ENCODE measurements around the gene CACTIN. TPM values are rescaled to one million over a fixed set of nuclear protein-coding genes. Genes with fewer than 3 reads are reported as not detected.
A peak's percentile ranks its signal among the peaks of the same experiment; 100 is the strongest.

The CACTIN gene
- total RNA-seq, 4 donors from 2014 or later = 28.7 to 45.0 (median 34.2) TPM

GRCh38 chr19:3665681-3666544 is 39.3 kb upstream of the CACTIN start:
- TF ChIP-seq POLR2A (IDR thresholded peaks at IDR 0.05; ENCODE audit: low read depth) (no peak), EP300 (IDR thresholded peaks at IDR 0.05) (no peak), POLR2AphosphoS5 (IDR thresholded peaks at IDR 0.05) (peak; percentile 33 to 52), CTCF (IDR thresholded peaks at IDR 0.05) (peak; percentile 98 to 99 (median 98))
- H3K36me3 ChIP-seq = peaks cover 39 to 64% (median 56%) of the 10 kb centered on the region in 4 donors
- intact Hi-C loops (cut with DNase I) = loop anchor here (1.0 kb wide), 1 partner anchor 36 kb away; no protein-coding TSS in a partner anchor
- DNase-seq (ENCODE audit: extremely low spot score) = no peak
- peaks cover 43 to 60% (median 56%) of the 10 kb centered on the region in 4 donors for H3K4me1 ChIP-seq
- peak overlapping the region; percentile 50 to 100 (median 54) for H3K27ac ChIP-seq (replicated peaks in 1 of 4)
- 23% methylated on average over 18 of the region's 40 CpGs for WGBS
- no peaks in the 10 kb centered on the region for H3K27me3 ChIP-seq
- no peak overlapping the region for H3K4me3 ChIP-seq
- H3K9me3 ChIP-seq = no peaks in the 10 kb centered on the region

DNA sequence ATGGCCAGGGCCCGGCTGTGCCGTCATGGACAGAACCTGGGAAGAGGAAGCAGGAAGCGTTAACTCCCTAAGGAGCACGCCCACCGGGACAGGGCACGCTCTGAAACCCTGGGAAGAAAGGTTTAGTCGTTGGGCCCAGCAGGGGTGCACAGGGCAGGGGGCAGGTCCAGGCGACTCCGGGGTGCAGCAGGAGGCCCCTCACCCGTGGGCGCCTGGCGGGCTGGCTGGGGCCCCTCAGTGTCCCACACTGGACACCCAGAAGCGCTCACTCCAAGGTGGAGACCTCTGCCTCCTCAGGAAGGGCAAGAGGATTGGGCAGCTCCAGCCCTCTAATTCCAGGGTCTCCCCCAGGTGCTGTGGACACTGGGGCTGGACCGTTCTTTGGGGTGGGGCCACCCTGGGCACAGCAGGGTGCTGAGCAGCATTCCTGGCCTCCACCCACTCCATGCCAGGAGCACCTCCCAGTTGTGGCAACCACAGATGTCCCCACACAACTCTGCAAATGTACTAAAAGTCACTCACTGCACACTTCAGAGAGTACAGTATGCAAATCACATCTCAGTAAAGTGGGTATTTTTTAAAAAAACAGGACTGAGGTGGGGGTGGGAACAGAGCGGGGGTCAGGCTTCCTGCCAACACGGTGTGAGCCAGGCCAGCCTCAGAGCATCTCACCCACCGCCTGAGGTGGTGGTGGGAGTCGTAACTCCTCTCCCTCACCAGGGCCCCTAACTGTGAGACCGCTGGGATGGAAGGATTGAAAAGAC is 38.5 kb upstream of the CACTIN start:
- peaks cover 47 to 73% (median 65%) of the 10 kb centered on the region in 4 donors for H3K36me3 ChIP-seq
- no peaks in the 10 kb centered on the region for H3K9me3 ChIP-seq
- intact Hi-C loops (cut with DNase I) = no loop called here
- no peak overlapping the region for H3K4me3 ChIP-seq
- no peak for DNase-seq (ENCODE audit: extremely low spot score)
- WGBS = 77% methylated on average over 16 of the region's 19 CpGs
- H3K4me1 ChIP-seq = peaks cover 34 to 52% (median 48%) of the 10 kb centered on the region in 4 donors
- TF ChIP-seq POLR2A (IDR thresholded peaks at IDR 0.05; ENCODE audit: low read depth) (no peak), EP300 (IDR thresholded peaks at IDR 0.05) (no peak), CTCF (IDR thresholded peaks at IDR 0.05) (no peak), POLR2AphosphoS5 (IDR thresholded peaks at IDR 0.05) (no peak)
- H3K27ac ChIP-seq (replicated peaks in 1 of 4) = peak overlapping the region; percentile 50 to 100 (median 54)
- no peaks in the 10 kb centered on the region for H3K27me3 ChIP-seq

DNA sequence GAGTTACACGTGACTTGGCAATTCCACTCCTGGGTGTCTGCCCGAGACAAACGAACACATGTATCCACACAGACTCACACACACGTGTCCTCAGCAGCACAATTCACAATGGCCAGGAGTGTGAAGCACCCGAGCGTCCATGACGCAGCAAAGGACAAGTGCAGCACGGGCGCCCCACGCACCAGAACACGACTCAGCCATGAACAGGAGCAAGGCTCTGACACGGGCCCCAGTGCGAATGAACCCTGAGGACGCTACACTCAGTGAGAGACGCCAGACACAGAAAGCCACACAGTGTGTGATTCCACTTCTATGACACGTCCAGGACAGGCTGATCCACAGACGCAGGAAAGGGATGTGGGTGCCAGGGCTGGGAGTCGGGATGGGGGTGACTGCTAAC is 37.2 kb upstream of the CACTIN start:
- WGBS = 89% methylated on average over 10 of the region's 18 CpGs
- peaks cover 59 to 85% (median 77%) of the 10 kb centered on the region in 4 donors for H3K36me3 ChIP-seq
- no peak overlapping the region for H3K4me3 ChIP-seq
- intact Hi-C loops (cut with DNase I) = no loop called here
- peaks cover 22 to 40% (median 35%) of the 10 kb centered on the region in 4 donors for H3K4me1 ChIP-seq
- H3K27ac ChIP-seq (replicated peaks in 1 of 4) = no peak overlapping the region
- DNase-seq (ENCODE audit: extremely low spot score) = no peak
- H3K9me3 ChIP-seq = no peaks in the 10 kb centered on the region
- TF ChIP-seq POLR2A (IDR thresholded peaks at IDR 0.05; ENCODE audit: low read depth) = no peak
- TF ChIP-seq EP300 (IDR thresholded peaks at IDR 0.05) = no peak
- TF ChIP-seq POLR2AphosphoS5 (IDR thresholded peaks at IDR 0.05) = no peak
- TF ChIP-seq CTCF (IDR thresholded peaks at IDR 0.05) = no peak
- no peaks in the 10 kb centered on the region for H3K27me3 ChIP-seq

DNA sequence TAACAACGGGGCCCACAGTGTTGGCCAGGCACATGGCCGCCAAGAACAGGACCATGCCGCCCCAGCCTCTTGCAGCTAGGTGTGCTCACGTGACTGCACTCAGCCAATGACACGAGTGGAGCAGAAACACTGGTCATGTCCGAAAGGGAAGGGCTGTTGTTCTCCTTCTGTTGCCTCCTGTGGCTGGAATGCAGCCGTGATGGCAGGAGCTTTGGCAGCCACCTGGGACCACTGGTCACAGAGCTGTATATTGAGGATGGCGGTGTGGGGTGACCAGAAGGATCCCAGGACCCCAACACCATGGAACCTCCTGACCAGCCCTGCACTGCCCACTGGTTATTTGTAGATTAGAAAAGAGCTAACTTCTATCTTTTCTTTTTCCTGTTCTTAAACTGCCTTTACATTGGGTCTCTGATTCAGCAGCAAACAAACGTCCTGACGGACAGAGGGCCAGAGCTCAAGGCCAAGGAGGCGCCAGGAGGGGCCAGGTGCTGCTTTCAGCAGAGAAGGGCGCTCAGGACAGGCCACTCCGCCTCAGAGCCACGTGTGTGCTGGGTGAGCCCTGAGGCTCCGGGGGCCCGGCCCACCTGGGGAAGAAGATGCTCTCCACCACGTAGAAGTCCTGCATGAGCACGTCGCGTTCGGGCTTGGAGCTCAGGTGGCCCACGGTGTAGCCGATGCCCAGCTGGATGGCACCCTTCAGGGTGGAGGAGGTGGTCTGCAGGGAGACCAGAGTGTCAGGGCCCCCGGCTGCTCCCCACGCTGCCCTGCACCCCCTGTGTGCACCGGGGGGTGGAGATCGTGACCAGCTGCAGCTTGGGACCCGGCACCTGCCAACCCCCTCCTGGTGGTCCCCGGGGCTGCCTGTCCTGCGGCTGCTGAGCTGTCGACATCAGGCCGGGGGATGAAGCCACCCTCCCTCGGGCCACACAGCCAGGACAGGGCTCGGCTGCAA is 35.0 kb upstream of the CACTIN start:
- H3K4me3 ChIP-seq = no peak overlapping the region
- no peak for DNase-seq (ENCODE audit: extremely low spot score)
- H3K36me3 ChIP-seq = peaks cover 79 to 97% (median 92%) of the 10 kb centered on the region in 4 donors
- WGBS = 96% methylated on average over 27 of the region's 34 CpGs
- no peaks in the 10 kb centered on the region for H3K27me3 ChIP-seq
- no peaks in the 10 kb centered on the region for H3K9me3 ChIP-seq
- peaks cover 7 to 17% (median 13%) of the 10 kb centered on the region in 4 donors for H3K4me1 ChIP-seq
- TF ChIP-seq POLR2A (IDR thresholded peaks at IDR 0.05; ENCODE audit: low read depth) (no peak), EP300 (IDR thresholded peaks at IDR 0.05) (no peak)
- no peak overlapping the region for H3K27ac ChIP-seq (replicated peaks in 1 of 4)
- intact Hi-C loops (cut with DNase I) = no loop called here
